BE2C (cell line): ENCODE data around the gene TINCR.
"Not testable (repeated sequence)": the region's sequence is repeated elsewhere in the genome, so short reads cannot be mapped to it uniquely, and the experiment has no call there.

Experiments
- DNase-seq: peaks from one replicate; pipeline ENCODE4 v3.0.0-alpha.2; 2020
- H3K27me3 ChIP-seq: fragments of 250-450 bp; sonication (Bioruptor Pico); 2 replicates; pipeline ENCODE4 v1.5.1; 2020; ENCODE audit warnings: mild to moderate bottlenecking
- H3K36me3 ChIP-seq: fragments of 250-450 bp; sonication (Bioruptor Pico); 2 replicates; pipeline ENCODE4 v1.5.1; 2020; ENCODE audit warnings: mild to moderate bottlenecking
- H3K4me1 ChIP-seq: fragments of 250-450 bp; sonication (Bioruptor Pico); 2 replicates; pipeline ENCODE4 v1.5.1; 2020
- H3K4me3 ChIP-seq: 2 replicates; pipeline ENCODE4 v1.5.1; 2011; ENCODE audit warnings: low read depth, low read length
- H3K9me3 ChIP-seq: fragments of 250-450 bp; sonication (Bioruptor Pico); 2 replicates; pipeline ENCODE4 v1.5.1; 2020
- CTCF ChIP-seq: IDR thresholded peaks from 2 replicates; pipeline ENCODE4 v1.5.1; 2012; ENCODE audit warnings: mild to moderate bottlenecking, low read depth, low read length

TINCR gene

DNA sequence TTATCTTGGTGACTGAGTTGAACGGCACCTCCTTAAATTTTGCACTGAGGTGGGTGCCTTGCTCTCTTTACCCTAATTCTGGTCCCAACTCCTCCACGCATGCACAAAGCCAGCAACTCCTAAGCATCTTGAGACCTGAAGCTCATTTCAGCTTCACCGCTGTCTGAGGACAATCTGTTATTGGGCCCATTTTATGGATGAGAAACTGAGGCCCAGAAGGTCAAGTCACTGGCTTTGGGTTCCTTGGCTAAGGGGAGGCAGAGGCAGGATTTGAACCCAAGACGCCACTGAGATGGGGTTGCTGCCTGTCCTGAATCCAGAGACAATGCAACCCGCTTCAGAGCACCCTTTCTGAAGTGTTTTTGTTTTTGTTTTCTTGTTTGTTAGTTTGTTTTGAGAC lies 22.7 kb downstream of the TINCR start:
- H3K27me3 ChIP-seq: no peaks in the 10 kb centered on the region
- H3K36me3 ChIP-seq: no peaks in the 10 kb centered on the region
- TF ChIP-seq CTCF: no peak
- no peaks in the 10 kb centered on the region for H3K9me3 ChIP-seq
- H3K4me1 ChIP-seq: peaks cover 2% of the 10 kb centered on the region; the same call in 1 of the 2 replicates
- H3K4me3 ChIP-seq: no peak overlapping the region
- DNase-seq: no peak

DNA sequence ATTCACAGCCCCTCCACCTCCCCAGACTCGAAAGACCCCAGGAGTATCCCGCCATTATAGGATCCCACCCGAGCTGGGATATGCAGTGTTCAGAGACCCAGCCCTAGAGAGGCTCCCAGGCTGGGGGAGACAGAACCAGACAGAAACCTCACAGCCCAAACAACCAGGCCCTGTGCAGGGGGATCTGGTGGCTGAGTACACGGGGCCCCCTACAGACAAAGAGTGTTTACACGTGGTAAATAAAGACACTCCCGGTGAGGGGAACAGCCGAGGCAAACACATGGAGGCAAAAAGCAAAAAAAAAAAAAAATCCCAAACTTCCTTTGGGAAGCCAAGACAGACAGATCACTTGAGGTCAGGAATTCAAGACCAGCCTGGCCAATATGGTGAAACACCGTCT lies 25.1 kb downstream of the TINCR start:
- no peak overlapping the region for H3K4me3 ChIP-seq
- H3K36me3 ChIP-seq: no peaks in the 10 kb centered on the region
- no peaks in the 10 kb centered on the region for H3K9me3 ChIP-seq
- peak; percentile 32 for DNase-seq
- H3K27me3 ChIP-seq: no peaks in the 10 kb centered on the region
- peak; percentile 40 for TF ChIP-seq CTCF
- peaks cover 6% of the 10 kb centered on the region for H3K4me1 ChIP-seq

DNA sequence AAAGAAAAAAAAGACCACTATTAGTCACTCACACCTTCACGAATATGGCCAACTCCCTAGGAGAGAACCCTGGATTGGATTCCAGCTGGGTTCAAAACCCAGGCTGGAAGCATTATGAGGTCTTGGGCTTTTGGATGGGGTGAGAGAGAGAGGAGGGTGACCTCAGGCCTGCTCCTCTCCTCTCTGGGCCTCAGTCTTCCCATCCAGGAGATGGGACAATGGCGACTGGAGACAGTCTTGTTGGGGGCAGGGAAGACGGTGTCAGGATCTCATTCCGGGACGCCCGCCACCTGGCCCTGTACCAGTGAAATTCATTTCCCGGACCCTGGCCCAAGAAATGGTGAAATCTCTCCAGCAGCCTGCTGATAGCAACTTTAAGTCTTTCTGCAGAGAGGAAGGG lies 26.3 kb downstream of the TINCR start:
- no peak for TF ChIP-seq CTCF
- no peak for DNase-seq
- no peaks in the 10 kb centered on the region for H3K36me3 ChIP-seq
- no peaks in the 10 kb centered on the region for H3K27me3 ChIP-seq
- H3K9me3 ChIP-seq: no peaks in the 10 kb centered on the region
- H3K4me1 ChIP-seq: peaks cover 6% of the 10 kb centered on the region
- no peak overlapping the region for H3K4me3 ChIP-seq

GRCh38 chr19:5540208-5540607 lies 27.5 kb downstream of the TINCR start:
- TF ChIP-seq CTCF: no peak
- Histone ChIP-seq H3K4me3 (no peak overlapping the region), H3K36me3 (no peaks in the 10 kb centered on the region), H3K4me1 (peaks cover 9% of the 10 kb centered on the region), H3K9me3 (no peaks in the 10 kb centered on the region), H3K27me3 (no peaks in the 10 kb centered on the region)
- DNase-seq: no peak

- Histone ChIP-seq H3K4me1 (peaks cover 6% of the 10 kb centered on the region), H3K9me3 (no peaks in the 10 kb centered on the region), H3K36me3 (no peaks in the 10 kb centered on the region), H3K4me3 (no peak overlapping the region), H3K27me3 (no peaks in the 10 kb centered on the region)
- TF ChIP-seq CTCF: no peak
- DNase-seq: no peak
Observed at GRCh38 chr19:5537870-5538269, 29.9 kb downstream of the TINCR start.

DNA sequence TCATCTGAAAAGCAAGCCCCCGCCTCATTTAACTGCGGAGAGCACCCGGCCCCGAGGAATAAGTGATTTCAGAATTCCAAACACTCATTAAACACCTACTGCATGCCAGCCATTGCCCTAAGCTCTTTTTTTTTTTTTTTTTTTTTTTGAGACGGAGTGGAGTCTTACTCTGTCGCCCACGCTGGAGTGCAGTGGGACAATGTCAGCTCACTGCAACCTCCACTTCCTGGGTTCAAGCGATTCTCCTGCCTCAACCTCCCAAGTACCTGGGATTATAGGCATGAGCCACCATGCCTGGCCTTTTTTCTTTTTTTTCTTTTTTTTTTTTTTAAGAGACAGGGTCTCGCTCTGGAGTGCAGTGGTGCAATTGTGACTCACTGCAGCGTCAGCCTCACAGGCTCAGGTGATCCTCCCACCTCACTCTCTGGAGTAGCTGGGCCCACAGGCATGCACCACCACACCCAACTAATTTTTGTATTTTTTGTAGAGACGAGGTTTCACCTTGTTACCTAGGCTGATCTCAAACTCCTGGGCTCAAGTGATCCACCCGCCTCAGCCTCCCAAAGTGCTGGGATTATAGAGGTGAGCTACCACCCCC lies 30.7 kb downstream of the TINCR start:
- not testable (repeated sequence) for H3K4me1 ChIP-seq, DNase-seq, H3K4me3 ChIP-seq, H3K9me3 ChIP-seq, H3K36me3 ChIP-seq, H3K27me3 ChIP-seq
